ENCODE measurements around the gene YLPM1. TPM values are rescaled to one million over a fixed set of nuclear protein-coding genes. Genes with fewer than 3 reads are reported as not detected.

YLPM1 gene
- total and polyA plus RNA-seq, 10 of the 15 experiments (the other 5 are each of a cell fraction or from before 2014, with no cell fraction given), result 11.1 to 48.2 (median 18.0) TPM

- Histone ChIP-seq H3K4me2 (ENCODE audit: control insufficient read depth, insufficient read depth) (peak overlapping the region; percentile 93), H4K20me1 (ENCODE audit: control insufficient read depth, insufficient read depth) (no peaks in the 10 kb centered on the region), H3K9ac (ENCODE audit: control insufficient read depth, insufficient read depth, low read length) (peak overlapping the region; percentile 78), H3K36me3 (ENCODE audit: control insufficient read depth in 2 of 2, insufficient read depth in 2 of 2, low read length in 1 of 2) (0 out of 4 replicates have a peak, but pooled peaks cover 0 to 3% of the 10 kb centered on the region in 2 experiments), H3K27ac (ENCODE audit: control insufficient read depth, insufficient read depth) (peak overlapping the region; percentile 76), H3K27me3 (replicated peaks in 1 of 2; ENCODE audit: control insufficient read depth in 2 of 2, insufficient read depth in 2 of 2, low read length in 1 of 2) (no peaks in the 10 kb centered on the region), H3K4me3 (peak overlapping the region; percentile 94), H3K9me3 (replicated peaks; ENCODE audit: control insufficient read depth, insufficient read depth, low read length) (no peaks in the 10 kb centered on the region), H3K79me2 (ENCODE audit: control insufficient read depth, insufficient read depth, low read length) (peaks cover 56% of the 10 kb centered on the region), H2AFZ (ENCODE audit: control insufficient read depth, low read depth, low read length) (no peak overlapping the region), H3K4me1 (ENCODE audit: control insufficient read depth, insufficient read depth, low read length) (no peaks in the 10 kb centered on the region)
- CTCF ChIA-PET, result interaction anchor here (0.9 to 3.2 kb wide), 10 partner anchors 12 to 155 kb away, joined by 3 to 11 read pairs (median 4); no protein-coding TSS in a partner anchor
- BruUV-seq (replicated peaks), result no TSS peak
- TF ChIP-seq NFYA (IDR thresholded peaks at IDR 0.05; ENCODE audit: borderline replicate concordance, low read depth, low read length) (no peak), NBN (IDR thresholded peaks at IDR 0.05) (no peak), SUZ12 (IDR thresholded peaks at IDR 0.05; ENCODE audit: unreplicated experiment) (no peak), ELK1 (IDR thresholded peaks at IDR 0.05; ENCODE audit: low read depth, low read length) (no peak), HSF1 (IDR thresholded peaks at IDR 0.05; ENCODE audit: low read depth, low read length) (no peak), HDGF (IDR thresholded peaks at IDR 0.05) (peak; percentile 23; the same call in 1 of the 2 replicates), ZBED1 (IDR thresholded peaks at IDR 0.05; ENCODE audit: borderline replicate concordance) (no peak), SMARCA5 (IDR thresholded peaks at IDR 0.05) (no peak)
- FAIRE-seq (no peak), DNase-seq (ENCODE audit: low read depth, low spot score) (no peak), ATAC-seq (peak; percentile 3; the same call in 2 of the 3 replicates)
- WGBS (ENCODE audit: insufficient coverage, insufficient replicate concordance, low lambda C conversion rate, missing lambda C conversion rate), result under 1% methylated on average over 19 of the region's 19 CpGs
- in situ Hi-C loops (cut with MboI) (no loop called here), intact Hi-C loops (cut with micrococcal nuclease; ENCODE audit: unreplicated experiment) (loop anchor here (2.0 to 5.0 kb wide), 2 partner anchors 52 to 117 kb away; partner anchors contain the start of genes AREL1, DLST and FCF1)
- RAD21 ChIA-PET (ENCODE audit: unreplicated experiment), result interaction anchor here (1.4 to 1.5 kb wide), 2 partner anchors 72 to 155 kb away, joined by 3 to 6 read pairs; no protein-coding TSS in a partner anchor
- SMC1A ChIA-PET (ENCODE audit: uncharacterized antibody, unreplicated experiment), result interaction anchor here (1.2 kb wide), 1 partner anchor 76 kb away, joined by 3 read pairs; no protein-coding TSS in a partner anchor
- POLR2A ChIA-PET, result interaction anchor here (0.6 to 1.5 kb wide), 7 partner anchors 11 to 357 kb away, joined by 3 to 6 read pairs (median 3); no protein-coding TSS in a partner anchor
Observed at GRCh38 chr14:74763803-74764531, 851 bp downstream of the YLPM1 start.
